HG03060 (cell line): ENCODE results near the gene SOX6.

ENCODE experiments used
- ATAC-seq: cut with Tn5 transposase; IDR thresholded peaks from one replicate; pipeline ENCODE4 v1.9.1; 2021; ENCODE audit warnings: low read depth, moderate number of reproducible peaks; ENCODE audit not compliant: unreplicated experiment

The SOX6 gene

GRCh38 chr11:16322190-16322589 lies 34.2 kb downstream of the SOX6 start:
- no peak for ATAC-seq

- ATAC-seq, result no peak
Observed at GRCh38 chr11:16321148-16321547, 35.2 kb downstream of the SOX6 start.

GRCh38 chr11:16318320-16318719 lies 38.0 kb downstream of the SOX6 start:
- no peak for ATAC-seq

- no peak for ATAC-seq
Observed at GRCh38 chr11:16317712-16318111, 38.6 kb downstream of the SOX6 start.

GRCh38 chr11:16313846-16314245 lies 42.5 kb downstream of the SOX6 start:
- no peak for ATAC-seq

GRCh38 chr11:16312233-16312765 lies 44.0 kb downstream of the SOX6 start:
- no peak for ATAC-seq

GRCh38 chr11:16311831-16312230 lies 44.5 kb downstream of the SOX6 start:
- no peak for ATAC-seq

GRCh38 chr11:16310943-16311342 lies 45.4 kb downstream of the SOX6 start:
- no peak for ATAC-seq

GRCh38 chr11:16309226-16309625 lies 47.1 kb downstream of the SOX6 start:
- ATAC-seq, result no peak

- no peak for ATAC-seq
Observed at GRCh38 chr11:16301462-16301861, 54.9 kb downstream of the SOX6 start.

GRCh38 chr11:16299884-16300782 lies 56.2 kb downstream of the SOX6 start:
- ATAC-seq, result no peak

- ATAC-seq, result no peak
Observed at GRCh38 chr11:16299390-16299789, 57.0 kb downstream of the SOX6 start.

- no peak for ATAC-seq
Observed at GRCh38 chr11:16297332-16297731, 59.0 kb downstream of the SOX6 start.

GRCh38 chr11:16296273-16296672 lies 60.1 kb downstream of the SOX6 start:
- no peak for ATAC-seq

GRCh38 chr11:16295592-16295991 lies 60.8 kb downstream of the SOX6 start:
- no peak for ATAC-seq

- ATAC-seq, result no peak
Observed at GRCh38 chr11:16293204-16293681, 63.1 kb downstream of the SOX6 start.

GRCh38 chr11:16292167-16292859 lies 64.0 kb downstream of the SOX6 start:
- ATAC-seq, result no peak

- ATAC-seq, result no peak
Observed at GRCh38 chr11:16291729-16292128, 64.6 kb downstream of the SOX6 start.

- ATAC-seq, result no peak
Observed at GRCh38 chr11:16289541-16289940, 66.8 kb downstream of the SOX6 start.

GRCh38 chr11:16287630-16288280 lies 68.6 kb downstream of the SOX6 start:
- no peak for ATAC-seq

- ATAC-seq, result no peak
Observed at GRCh38 chr11:16286095-16286494, 70.3 kb downstream of the SOX6 start.
